ENCODE results near the gene LBX2. TPM values are rescaled to one million over a fixed set of nuclear protein-coding genes. Genes with fewer than 3 reads are reported as not detected.

Gene LBX2
- total and polyA plus RNA-seq, 9 of the 15 experiments (the other 6 are each of a cell fraction or from before 2014, with no cell fraction given), result 0.39 to 6.2 (median 1.8) TPM; not detected in 1

DNA sequence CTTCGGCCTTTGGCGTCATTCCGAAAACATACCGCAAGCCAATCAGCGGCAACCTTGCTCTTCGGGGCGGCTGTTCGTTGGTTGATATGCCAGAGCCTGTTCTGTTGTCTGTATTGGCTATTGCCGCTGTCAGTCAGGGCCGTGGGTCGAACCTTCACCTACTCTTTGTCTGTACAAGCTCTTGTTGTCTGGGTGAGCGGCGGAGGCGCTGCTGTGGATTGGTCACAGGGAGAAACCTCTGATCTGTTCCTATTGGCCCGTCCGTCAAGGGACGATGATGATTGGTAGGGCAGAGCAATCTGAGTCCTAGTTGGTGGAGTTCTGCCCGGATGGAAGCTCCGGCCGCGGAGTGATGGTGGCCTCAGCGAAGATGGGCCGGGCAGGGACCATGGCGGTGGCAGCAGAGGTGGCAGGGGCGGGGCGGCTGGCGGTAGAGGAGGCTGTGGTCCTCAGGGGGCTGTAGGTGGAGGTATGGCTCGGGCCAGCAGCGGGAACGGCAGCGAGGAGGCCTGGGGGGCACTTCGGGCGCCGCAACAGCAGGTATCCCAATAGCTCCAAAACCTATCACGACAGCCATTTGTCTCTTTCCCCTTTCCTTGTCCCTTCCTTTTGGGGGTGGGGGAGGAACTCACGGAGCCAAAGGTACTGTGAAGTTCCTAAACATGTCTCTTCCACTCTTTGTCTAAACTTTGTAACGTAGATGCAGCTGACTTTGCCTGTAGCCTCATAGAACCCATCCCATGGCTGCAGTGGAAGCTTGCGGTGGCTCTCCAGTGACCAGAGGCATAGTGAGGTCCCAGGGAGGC is 41.1 kb downstream of the LBX2 start, which contains the start of gene WBP1 (continued):
- TF ChIP-seq, protein P1, sequence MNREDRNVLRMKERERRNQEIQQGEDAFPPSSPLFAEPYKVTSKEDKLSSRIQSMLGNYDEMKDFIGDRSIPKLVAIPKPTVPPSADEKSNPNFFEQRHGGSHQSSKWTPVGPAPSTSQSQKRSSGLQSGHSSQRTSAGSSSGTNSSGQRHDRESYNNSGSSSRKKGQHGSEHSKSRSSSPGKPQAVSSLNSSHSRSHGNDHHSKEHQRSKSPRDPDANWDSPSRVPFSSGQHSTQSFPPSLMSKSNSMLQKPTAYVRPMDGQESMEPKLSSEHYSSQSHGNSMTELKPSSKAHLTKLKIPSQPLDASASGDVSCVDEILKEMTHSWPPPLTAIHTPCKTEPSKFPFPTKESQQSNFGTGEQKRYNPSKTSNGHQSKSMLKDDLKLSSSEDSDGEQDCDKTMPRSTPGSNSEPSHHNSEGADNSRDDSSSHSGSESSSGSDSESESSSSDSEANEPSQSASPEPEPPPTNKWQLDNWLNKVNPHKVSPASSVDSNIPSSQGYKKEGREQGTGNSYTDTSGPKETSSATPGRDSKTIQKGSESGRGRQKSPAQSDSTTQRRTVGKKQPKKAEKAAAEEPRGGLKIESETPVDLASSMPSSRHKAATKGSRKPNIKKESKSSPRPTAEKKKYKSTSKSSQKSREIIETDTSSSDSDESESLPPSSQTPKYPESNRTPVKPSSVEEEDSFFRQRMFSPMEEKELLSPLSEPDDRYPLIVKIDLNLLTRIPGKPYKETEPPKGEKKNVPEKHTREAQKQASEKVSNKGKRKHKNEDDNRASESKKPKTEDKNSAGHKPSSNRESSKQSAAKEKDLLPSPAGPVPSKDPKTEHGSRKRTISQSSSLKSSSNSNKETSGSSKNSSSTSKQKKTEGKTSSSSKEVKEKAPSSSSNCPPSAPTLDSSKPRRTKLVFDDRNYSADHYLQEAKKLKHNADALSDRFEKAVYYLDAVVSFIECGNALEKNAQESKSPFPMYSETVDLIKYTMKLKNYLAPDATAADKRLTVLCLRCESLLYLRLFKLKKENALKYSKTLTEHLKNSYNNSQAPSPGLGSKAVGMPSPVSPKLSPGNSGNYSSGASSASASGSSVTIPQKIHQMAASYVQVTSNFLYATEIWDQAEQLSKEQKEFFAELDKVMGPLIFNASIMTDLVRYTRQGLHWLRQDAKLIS (CRISPR knock-in tag; IDR thresholded peaks at IDR 0.05), result no peak
- no peak for TF ChIP-seq MTA2 (IDR thresholded peaks at IDR 0.05; ENCODE audit: low read depth)
- TF ChIP-seq, protein P2, sequence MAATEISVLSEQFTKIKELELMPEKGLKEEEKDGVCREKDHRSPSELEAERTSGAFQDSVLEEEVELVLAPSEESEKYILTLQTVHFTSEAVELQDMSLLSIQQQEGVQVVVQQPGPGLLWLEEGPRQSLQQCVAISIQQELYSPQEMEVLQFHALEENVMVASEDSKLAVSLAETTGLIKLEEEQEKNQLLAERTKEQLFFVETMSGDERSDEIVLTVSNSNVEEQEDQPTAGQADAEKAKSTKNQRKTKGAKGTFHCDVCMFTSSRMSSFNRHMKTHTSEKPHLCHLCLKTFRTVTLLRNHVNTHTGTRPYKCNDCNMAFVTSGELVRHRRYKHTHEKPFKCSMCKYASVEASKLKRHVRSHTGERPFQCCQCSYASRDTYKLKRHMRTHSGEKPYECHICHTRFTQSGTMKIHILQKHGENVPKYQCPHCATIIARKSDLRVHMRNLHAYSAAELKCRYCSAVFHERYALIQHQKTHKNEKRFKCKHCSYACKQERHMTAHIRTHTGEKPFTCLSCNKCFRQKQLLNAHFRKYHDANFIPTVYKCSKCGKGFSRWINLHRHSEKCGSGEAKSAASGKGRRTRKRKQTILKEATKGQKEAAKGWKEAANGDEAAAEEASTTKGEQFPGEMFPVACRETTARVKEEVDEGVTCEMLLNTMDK (IDR thresholded peaks at IDR 0.05; ENCODE audit: borderline replicate concordance, insufficient read depth, low read depth, low read length, poor library complexity, severe bottlenecking), result no peak
- peak; percentile 87 for TF ChIP-seq ZNF766 (CRISPR knock-in tag; conservative IDR thresholded peaks at IDR 0.05)
- no peak for TF ChIP-seq RNF2 (IDR thresholded peaks at IDR 0.05)
- TF ChIP-seq, protein P3, sequence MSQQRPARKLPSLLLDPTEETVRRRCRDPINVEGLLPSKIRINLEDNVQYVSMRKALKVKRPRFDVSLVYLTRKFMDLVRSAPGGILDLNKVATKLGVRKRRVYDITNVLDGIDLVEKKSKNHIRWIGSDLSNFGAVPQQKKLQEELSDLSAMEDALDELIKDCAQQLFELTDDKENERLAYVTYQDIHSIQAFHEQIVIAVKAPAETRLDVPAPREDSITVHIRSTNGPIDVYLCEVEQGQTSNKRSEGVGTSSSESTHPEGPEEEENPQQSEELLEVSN (IDR thresholded peaks at IDR 0.05; ENCODE audit: borderline replicate concordance in 1 of 2, extremely low read depth in 1 of 2, insufficient read depth in 1 of 2, insufficient read length in 1 of 2, low read depth in 1 of 2, low read length in 1 of 2, poor library complexity in 1 of 2, severe bottlenecking in 1 of 2), result no peak
- TF ChIP-seq ZNF140 (CRISPR knock-in tag; IDR thresholded peaks at IDR 0.05), result no peak
- TF ChIP-seq SLC30A9 (CRISPR knock-in tag; IDR thresholded peaks at IDR 0.05), result no peak
- TF ChIP-seq ZFX (CRISPR knock-in tag; IDR thresholded peaks at IDR 0.05), result no peak
- TF ChIP-seq, protein P4, sequence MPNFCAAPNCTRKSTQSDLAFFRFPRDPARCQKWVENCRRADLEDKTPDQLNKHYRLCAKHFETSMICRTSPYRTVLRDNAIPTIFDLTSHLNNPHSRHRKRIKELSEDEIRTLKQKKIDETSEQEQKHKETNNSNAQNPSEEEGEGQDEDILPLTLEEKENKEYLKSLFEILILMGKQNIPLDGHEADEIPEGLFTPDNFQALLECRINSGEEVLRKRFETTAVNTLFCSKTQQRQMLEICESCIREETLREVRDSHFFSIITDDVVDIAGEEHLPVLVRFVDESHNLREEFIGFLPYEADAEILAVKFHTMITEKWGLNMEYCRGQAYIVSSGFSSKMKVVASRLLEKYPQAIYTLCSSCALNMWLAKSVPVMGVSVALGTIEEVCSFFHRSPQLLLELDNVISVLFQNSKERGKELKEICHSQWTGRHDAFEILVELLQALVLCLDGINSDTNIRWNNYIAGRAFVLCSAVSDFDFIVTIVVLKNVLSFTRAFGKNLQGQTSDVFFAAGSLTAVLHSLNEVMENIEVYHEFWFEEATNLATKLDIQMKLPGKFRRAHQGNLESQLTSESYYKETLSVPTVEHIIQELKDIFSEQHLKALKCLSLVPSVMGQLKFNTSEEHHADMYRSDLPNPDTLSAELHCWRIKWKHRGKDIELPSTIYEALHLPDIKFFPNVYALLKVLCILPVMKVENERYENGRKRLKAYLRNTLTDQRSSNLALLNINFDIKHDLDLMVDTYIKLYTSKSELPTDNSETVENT (CRISPR knock-in tag; IDR thresholded peaks at IDR 0.05), result no peak
- no peak for TF ChIP-seq MAFG (tag; conservative IDR thresholded peaks at IDR 0.05)
- TF ChIP-seq, protein P5, sequence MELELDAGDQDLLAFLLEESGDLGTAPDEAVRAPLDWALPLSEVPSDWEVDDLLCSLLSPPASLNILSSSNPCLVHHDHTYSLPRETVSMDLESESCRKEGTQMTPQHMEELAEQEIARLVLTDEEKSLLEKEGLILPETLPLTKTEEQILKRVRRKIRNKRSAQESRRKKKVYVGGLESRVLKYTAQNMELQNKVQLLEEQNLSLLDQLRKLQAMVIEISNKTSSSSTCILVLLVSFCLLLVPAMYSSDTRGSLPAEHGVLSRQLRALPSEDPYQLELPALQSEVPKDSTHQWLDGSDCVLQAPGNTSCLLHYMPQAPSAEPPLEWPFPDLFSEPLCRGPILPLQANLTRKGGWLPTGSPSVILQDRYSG (tag; conservative IDR thresholded peaks at IDR 0.05; ENCODE audit: low read depth), result no peak
- no peak for TF ChIP-seq MECOM (CRISPR knock-in tag; IDR thresholded peaks at IDR 0.05)
- TF ChIP-seq, protein P6, sequence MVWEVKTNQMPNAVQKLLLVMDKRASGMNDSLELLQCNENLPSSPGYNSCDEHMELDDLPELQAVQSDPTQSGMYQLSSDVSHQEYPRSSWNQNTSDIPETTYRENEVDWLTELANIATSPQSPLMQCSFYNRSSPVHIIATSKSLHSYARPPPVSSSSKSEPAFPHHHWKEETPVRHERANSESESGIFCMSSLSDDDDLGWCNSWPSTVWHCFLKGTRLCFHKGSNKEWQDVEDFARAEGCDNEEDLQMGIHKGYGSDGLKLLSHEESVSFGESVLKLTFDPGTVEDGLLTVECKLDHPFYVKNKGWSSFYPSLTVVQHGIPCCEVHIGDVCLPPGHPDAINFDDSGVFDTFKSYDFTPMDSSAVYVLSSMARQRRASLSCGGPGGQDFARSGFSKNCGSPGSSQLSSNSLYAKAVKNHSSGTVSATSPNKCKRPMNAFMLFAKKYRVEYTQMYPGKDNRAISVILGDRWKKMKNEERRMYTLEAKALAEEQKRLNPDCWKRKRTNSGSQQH (CRISPR knock-in tag; IDR thresholded peaks at IDR 0.05), result no peak

All from K562 (cell line).